ENCODE results near the gene HEXIM1.

DNA sequence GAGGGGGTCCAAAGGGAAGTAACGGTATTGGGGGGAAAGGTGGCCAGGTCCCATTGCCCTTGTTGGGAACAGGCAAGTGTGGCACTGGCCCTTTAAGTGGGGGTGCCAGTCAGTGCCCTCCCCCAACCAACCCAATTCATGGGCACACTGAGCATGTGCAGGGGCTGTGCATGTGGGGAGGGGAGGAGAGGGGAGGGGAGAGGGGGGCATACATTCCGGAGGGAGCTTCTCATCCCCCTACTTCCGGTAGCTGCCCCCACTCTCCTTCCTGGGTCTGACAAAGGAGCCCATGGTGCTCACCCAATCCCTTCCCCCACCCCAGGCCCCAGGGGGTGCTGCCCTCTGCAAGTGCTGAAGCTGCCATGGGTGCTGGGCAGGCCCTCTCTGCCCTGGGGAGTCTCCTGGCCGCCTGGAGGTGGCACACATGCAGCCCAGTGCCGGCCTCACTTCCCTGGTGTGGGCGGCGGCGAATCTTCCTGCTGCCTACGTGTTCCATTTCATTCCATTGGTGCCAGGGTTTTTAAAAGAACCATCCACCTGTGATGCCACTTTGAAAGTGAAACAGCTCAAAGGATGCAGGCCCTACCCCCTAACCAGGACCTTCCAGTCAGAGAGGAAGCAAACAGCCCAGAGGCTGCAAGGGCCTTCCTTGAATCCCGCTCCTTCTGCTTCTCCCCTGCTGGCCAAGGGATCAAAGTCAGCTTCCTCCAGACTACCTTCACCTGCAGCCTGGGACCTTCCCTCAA, 24.4 kb downstream of the HEXIM1 start:
- TF ChIP-seq CBFB (CRISPR knock-in tag; IDR thresholded peaks at IDR 0.05; ENCODE audit: low read depth) (no peak), TEAD1 (CRISPR knock-in tag; IDR thresholded peaks at IDR 0.05) (no peak), TEAD4 (CRISPR knock-in tag; IDR thresholded peaks at IDR 0.05) (no peak)
- TF ChIP-seq, protein P1, sequence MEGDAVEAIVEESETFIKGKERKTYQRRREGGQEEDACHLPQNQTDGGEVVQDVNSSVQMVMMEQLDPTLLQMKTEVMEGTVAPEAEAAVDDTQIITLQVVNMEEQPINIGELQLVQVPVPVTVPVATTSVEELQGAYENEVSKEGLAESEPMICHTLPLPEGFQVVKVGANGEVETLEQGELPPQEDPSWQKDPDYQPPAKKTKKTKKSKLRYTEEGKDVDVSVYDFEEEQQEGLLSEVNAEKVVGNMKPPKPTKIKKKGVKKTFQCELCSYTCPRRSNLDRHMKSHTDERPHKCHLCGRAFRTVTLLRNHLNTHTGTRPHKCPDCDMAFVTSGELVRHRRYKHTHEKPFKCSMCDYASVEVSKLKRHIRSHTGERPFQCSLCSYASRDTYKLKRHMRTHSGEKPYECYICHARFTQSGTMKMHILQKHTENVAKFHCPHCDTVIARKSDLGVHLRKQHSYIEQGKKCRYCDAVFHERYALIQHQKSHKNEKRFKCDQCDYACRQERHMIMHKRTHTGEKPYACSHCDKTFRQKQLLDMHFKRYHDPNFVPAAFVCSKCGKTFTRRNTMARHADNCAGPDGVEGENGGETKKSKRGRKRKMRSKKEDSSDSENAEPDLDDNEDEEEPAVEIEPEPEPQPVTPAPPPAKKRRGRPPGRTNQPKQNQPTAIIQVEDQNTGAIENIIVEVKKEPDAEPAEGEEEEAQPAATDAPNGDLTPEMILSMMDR (IDR thresholded peaks at IDR 0.05) = no peak
